GM12873 (cell line): ENCODE data around the gene ASIP.

Experiments
- TF ChIP-seq, protein P1 (sequence below): IDR thresholded peaks from 2 replicates; pipeline ENCODE4 v1.5.1; 2012; ENCODE audit warnings: low read depth, mild to moderate bottlenecking, moderate library complexity, low read length, control low read depth; ENCODE audit not compliant: insufficient read depth; ENCODE audit errors: missing control alignments

ASIP gene

DNA sequence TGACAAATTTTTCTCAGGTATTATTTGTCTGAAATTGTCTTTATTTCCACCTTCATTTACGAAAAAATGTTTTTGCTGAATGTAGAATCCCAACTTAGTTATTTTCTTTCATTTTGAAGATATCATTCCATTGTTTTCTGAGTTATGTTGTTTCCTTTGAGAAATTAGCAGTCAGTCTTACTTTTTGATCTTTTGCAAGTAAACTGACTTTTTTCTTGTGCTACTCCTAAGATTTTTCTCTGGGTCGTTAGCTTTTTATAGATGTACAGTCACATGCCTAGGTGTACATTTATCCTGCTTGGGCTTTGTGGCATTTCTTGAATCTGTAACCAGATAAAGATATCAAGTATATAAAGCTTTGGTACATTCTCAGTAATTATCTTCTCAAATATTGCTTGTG lies 29.6 kb upstream of the ASIP start:
- TF ChIP-seq, protein P1, sequence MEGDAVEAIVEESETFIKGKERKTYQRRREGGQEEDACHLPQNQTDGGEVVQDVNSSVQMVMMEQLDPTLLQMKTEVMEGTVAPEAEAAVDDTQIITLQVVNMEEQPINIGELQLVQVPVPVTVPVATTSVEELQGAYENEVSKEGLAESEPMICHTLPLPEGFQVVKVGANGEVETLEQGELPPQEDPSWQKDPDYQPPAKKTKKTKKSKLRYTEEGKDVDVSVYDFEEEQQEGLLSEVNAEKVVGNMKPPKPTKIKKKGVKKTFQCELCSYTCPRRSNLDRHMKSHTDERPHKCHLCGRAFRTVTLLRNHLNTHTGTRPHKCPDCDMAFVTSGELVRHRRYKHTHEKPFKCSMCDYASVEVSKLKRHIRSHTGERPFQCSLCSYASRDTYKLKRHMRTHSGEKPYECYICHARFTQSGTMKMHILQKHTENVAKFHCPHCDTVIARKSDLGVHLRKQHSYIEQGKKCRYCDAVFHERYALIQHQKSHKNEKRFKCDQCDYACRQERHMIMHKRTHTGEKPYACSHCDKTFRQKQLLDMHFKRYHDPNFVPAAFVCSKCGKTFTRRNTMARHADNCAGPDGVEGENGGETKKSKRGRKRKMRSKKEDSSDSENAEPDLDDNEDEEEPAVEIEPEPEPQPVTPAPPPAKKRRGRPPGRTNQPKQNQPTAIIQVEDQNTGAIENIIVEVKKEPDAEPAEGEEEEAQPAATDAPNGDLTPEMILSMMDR, result no peak

DNA sequence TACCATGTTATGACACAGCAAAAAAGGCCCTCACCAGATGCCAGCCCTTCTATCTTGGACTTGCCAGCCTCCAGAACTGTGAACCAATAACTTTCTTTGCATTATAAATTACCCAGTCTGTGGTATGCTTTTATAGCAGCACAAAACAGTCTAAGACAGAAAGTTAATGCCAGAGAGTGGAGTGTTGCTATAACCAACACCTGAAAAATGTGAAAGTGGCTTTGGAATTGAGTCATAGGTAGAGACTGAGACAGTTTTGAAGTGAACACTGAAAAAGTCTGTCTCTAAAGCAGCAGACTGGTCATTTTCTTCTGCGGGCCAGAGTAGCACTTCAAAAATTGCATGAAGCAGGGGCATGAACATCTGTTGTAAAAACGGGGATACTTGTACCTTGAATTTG lies 28.0 kb upstream of the ASIP start:
- TF ChIP-seq, protein P1, result no peak

DNA sequence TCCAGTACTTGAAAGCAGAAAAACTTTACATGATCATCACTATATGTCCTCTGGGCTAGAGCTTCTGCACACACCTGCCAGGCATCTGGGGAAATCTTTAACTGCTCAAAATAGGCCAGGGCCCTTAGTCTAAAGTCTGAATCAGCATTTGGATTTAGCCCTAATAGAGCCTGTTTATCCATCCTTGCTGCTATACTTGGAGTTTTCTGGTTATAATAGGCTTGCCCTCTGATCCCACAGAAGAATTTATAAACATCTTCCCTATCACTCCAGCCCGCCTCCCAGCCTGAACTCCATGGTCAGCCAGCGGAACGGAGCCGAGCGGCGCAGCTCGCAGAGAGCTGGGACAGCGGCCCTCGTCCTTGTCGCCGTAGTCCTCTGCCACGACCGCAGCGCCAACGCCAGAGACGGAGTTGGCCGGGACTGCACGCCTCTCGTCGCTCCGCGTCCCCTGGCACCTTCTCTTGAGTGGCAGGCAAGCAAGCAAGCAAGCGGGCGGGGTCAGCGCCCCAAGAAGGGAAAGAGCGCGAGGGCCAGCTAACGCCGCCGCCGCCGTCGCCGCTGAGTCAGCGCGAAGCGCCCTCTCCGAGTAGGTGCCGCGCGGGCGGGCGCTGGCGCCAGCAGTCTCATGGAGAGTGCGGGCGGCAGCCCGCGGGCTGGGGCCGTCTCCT lies 25.4 kb upstream of the ASIP start:
- TF ChIP-seq, protein P1, result no peak

DNA sequence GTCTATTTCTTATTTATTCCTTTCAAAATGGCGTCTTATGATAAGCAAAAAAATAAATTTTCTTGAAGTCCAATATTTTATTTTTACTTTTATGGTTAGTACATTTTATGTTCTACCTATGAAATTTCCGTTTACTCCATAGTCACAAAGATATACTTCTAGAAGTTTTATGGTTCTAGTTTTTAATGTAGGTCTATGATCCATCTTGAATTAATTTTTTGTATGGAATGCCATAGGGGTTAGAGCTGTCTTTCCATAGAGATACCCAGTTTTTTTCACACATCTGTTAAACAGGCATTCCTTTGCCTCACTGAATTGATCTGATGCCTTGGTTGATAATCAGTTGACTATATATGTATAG lies 24.9 kb upstream of the ASIP start:
- TF ChIP-seq, protein P1, result no peak

DNA sequence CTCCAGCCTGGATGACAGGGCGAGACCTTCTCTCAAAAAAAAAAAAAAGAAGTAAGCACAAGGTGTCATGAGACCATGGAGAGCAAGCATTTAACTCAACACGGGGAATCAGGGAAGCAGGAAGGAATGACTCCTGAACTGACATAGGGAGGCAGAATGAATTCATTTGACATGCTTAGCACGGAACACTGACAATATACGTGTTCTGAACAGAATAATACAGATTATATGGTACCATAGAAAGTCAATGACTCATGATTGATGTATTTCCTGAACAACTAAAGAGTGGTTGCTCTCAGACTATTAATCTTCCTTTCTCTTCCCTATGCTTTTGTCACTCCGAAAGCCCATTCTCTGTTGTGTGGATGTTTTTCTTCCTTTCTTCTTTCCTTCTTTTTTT lies 20.7 kb upstream of the ASIP start:
- TF ChIP-seq, protein P1, result no peak

DNA sequence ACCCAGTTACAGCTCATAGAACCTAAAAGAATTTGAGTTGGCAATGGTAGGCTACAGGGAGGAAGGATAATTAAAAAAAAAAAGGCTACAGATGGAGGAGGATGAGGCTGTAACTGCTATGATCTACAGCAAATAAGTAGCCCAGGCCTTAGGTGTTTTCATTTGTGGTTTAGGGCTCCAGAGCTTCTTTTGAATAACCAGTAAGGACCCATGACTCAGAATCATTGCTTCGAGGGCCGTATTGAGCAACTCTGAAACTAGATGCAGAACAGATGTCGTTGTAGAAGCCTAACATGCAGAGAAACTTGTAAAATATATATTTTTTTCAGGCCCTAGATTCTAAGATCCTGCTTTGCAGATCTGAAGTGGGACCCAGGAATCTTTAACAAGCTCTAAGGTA lies 19.0 kb upstream of the ASIP start:
- TF ChIP-seq, protein P1, result no peak

DNA sequence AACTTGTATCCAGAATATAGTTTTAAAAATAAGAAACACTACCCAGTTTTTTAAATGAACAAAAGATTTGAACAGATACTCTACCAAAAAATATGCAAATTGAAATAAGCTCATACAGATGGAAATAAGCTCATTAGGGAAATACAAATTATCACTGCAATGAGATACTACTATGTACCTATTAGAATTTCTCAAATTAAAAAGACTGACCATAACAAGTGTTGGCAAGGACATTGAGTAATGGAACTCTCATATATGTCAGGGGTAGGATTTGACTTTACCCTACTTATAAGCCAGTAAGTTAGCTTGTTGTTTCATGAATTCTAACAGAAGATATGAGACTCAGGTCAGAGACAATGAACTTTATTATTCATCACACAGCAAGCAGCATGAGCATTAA lies 9.6 kb upstream of the ASIP start:
- TF ChIP-seq, protein P1, result no peak
